Measurements from ENCODE around the gene CEP89. TPM values are rescaled to one million over a fixed set of nuclear protein-coding genes. Genes with fewer than 3 reads are reported as not detected.
A peak's percentile ranks its signal among the peaks of the same experiment; 100 is the strongest.

Gene CEP89
- polyA plus RNA-seq, 1 experiment, result 18.3 TPM

GRCh38 chr19:32902448-32902847, 69.3 kb downstream of the CEP89 start:
- no peak for DNase-seq (ENCODE audit: low read depth)
- TF ChIP-seq, protein P1, sequence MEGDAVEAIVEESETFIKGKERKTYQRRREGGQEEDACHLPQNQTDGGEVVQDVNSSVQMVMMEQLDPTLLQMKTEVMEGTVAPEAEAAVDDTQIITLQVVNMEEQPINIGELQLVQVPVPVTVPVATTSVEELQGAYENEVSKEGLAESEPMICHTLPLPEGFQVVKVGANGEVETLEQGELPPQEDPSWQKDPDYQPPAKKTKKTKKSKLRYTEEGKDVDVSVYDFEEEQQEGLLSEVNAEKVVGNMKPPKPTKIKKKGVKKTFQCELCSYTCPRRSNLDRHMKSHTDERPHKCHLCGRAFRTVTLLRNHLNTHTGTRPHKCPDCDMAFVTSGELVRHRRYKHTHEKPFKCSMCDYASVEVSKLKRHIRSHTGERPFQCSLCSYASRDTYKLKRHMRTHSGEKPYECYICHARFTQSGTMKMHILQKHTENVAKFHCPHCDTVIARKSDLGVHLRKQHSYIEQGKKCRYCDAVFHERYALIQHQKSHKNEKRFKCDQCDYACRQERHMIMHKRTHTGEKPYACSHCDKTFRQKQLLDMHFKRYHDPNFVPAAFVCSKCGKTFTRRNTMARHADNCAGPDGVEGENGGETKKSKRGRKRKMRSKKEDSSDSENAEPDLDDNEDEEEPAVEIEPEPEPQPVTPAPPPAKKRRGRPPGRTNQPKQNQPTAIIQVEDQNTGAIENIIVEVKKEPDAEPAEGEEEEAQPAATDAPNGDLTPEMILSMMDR (IDR thresholded peaks at IDR 0.05; ENCODE audit: insufficient read depth, low read depth, low read length), result no peak
- Histone ChIP-seq H3K36me3 (ENCODE audit: control insufficient read depth, insufficient read depth, low read length) (peaks cover 5% of the 10 kb centered on the region), H3K4me3 (ENCODE audit: low read depth, low read length) (no peak overlapping the region), H3K27me3 (ENCODE audit: control insufficient read depth, insufficient read depth, low read length) (no peaks in the 10 kb centered on the region)
- POLR2A ChIA-PET, result no interaction called here
- CTCF ChIA-PET, result no interaction called here

- Histone ChIP-seq H3K4me3 (ENCODE audit: low read depth, low read length) (no peak overlapping the region), H3K27me3 (ENCODE audit: control insufficient read depth, insufficient read depth, low read length) (no peaks in the 10 kb centered on the region), H3K36me3 (ENCODE audit: control insufficient read depth, insufficient read depth, low read length) (peaks cover 2% of the 10 kb centered on the region)
- CTCF ChIA-PET, result interaction anchor here (0.7 kb wide), 1 partner anchor 283 kb away, joined by 3 read pairs; no protein-coding TSS in a partner anchor
- POLR2A ChIA-PET, result no interaction called here
- TF ChIP-seq, protein P1 (IDR thresholded peaks at IDR 0.05; ENCODE audit: insufficient read depth, low read depth, low read length), result no peak
- DNase-seq (ENCODE audit: low read depth), result no peak
These were observed 70.1 kb downstream of the CEP89 start for GRCh38 chr19:32901504-32902161.

- POLR2A ChIA-PET, result no interaction called here
- no peaks in the 10 kb centered on the region; the same call in 1 of the 2 replicates for H3K36me3 ChIP-seq (ENCODE audit: control insufficient read depth, insufficient read depth, low read length)
- CTCF ChIA-PET, result no interaction called here
- peak; percentile 6 for DNase-seq (ENCODE audit: low read depth)
- H3K4me3 ChIP-seq (ENCODE audit: low read depth, low read length), result no peak overlapping the region
- H3K27me3 ChIP-seq (ENCODE audit: control insufficient read depth, insufficient read depth, low read length), result no peaks in the 10 kb centered on the region
- TF ChIP-seq, protein P1 (IDR thresholded peaks at IDR 0.05; ENCODE audit: insufficient read depth, low read depth, low read length), result no peak
These were observed 75.1 kb downstream of the CEP89 start for GRCh38 chr19:32896516-32897214.

DNA sequence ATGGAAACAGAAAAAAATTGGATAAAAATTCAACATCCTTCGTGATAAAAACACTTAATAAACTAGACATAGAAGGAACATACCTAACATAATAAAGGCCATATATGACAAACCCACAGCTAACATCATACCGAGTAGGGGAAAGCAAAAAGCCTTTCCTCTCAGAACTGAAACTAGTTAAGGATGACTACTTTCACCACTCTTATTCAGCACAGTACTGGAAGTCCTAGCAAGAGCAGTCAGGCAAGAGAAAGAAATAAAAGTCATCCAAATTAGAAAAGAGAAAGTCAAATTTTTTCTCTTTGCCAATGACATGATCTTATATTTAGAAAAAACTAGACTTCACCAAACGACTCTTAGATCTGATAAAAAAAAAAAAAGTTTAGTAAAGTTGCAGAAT, 76.4 kb downstream of the CEP89 start:
- CTCF ChIA-PET, result interaction anchor here (0.6 to 1.0 kb wide), 2 partner anchors 11 to 17 kb away, joined by 3 read pairs; no protein-coding TSS in a partner anchor
- TF ChIP-seq, protein P1 (IDR thresholded peaks at IDR 0.05; ENCODE audit: insufficient read depth, low read depth, low read length), result no peak
- Histone ChIP-seq H3K36me3 (ENCODE audit: control insufficient read depth, insufficient read depth, low read length) (no peaks in the 10 kb centered on the region; the same call in 1 of the 2 replicates), H3K4me3 (ENCODE audit: low read depth, low read length) (no peak overlapping the region), H3K27me3 (ENCODE audit: control insufficient read depth, insufficient read depth, low read length) (no peaks in the 10 kb centered on the region)
- DNase-seq (ENCODE audit: low read depth), result no peak
- POLR2A ChIA-PET, result no interaction called here

DNA sequence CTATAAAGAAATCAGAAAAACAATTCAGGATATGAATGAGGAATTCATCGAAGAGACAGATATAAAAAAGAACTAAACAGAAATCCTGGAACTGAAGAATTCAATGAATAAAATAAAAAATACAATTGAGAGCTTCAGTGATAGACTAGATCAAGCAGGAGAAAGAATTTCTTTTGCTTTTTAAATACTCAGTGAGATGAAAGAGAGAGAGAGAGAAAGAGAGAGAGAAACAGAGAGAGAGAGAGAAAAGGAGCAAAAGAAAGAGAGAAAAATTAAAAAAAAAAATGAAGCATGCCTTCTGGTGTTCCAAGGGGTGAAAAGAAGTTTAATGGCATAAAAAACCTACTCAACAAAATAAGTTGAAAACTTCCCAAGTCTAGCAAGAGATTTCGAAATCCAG, 80.1 kb downstream of the CEP89 start:
- CTCF ChIA-PET, result no interaction called here
- TF ChIP-seq, protein P1 (IDR thresholded peaks at IDR 0.05; ENCODE audit: insufficient read depth, low read depth, low read length), result no peak
- DNase-seq (ENCODE audit: low read depth), result no peak
- no peaks in the 10 kb centered on the region; the same call in 1 of the 2 replicates for H3K36me3 ChIP-seq (ENCODE audit: control insufficient read depth, insufficient read depth, low read length)
- no peak overlapping the region for H3K4me3 ChIP-seq (ENCODE audit: low read depth, low read length)
- POLR2A ChIA-PET, result no interaction called here
- H3K27me3 ChIP-seq (ENCODE audit: control insufficient read depth, insufficient read depth, low read length), result no peaks in the 10 kb centered on the region

Data from BJ (cell line).